Neural cell (in vitro differentiated cells): Measurements from ENCODE around the gene NFIA.

Experiments used
- CTCF ChIP-seq: fragments of 450-650 bp; IDR thresholded peaks from 2 replicates; pipeline ENCODE4 v1.5.1; 2014; ENCODE audit warnings: antibody characterized with exemption, mild to moderate bottlenecking, moderate library complexity; ENCODE audit not compliant: poor library complexity, severe bottlenecking
- EP300 ChIP-seq: fragments of 450-650 bp; conservative IDR thresholded peaks from 2 replicates; pipeline ENCODE4 v1.6.1; 2014; ENCODE audit warnings: antibody characterized with exemption, mild to moderate bottlenecking, moderate library complexity; ENCODE audit not compliant: poor library complexity, severe bottlenecking
- POLR2AphosphoS5 ChIP-seq: IDR thresholded peaks from 2 replicates; pipeline ENCODE4 v1.6.1; 2012
- SMC3 ChIP-seq: fragments of 450-650 bp; conservative IDR thresholded peaks from 2 replicates; pipeline ENCODE4 v1.6.1; 2014; ENCODE audit warnings: antibody characterized with exemption, mild to moderate bottlenecking, moderate library complexity; ENCODE audit not compliant: poor library complexity

DNA sequence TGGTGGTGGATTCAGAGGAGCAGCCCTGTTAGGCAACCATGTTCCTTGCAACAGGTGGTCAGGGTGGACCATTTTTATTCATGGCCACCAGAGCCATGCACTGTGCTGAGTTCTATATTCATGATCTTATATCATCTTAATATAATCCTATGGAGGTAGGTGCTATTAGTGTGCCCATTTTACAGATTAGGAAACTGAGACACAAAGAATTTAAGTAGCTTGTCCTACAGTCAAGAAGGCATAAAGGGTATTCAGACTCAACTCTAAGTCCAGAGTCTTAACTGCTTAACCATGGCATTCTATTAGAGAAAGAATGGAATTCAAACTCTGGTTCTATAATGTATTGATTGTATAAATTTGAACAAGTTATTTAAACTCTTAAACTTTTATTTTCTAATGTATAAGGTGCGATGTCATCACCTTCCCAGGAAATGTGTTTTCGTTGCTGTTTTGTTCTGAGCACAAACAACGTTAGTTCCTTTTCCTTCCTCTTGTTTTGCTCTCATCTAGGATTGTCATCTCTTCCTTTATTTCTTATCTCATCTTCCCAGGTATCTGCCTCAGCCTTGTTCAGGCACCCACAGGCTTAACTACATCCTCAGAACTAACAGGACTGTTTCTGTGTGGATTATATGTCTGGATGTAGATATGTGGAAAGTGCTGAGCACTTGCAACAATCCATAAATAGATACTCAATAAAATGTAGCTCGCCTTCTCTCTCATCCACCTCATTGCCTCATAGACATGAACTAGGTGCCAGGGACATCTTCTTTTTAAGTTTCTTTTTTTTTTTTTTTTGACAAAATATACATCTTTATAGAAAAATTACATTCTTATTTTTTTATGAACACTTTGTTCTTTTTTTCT, 207.1 kb downstream of the NFIA start:
- TF ChIP-seq CTCF: no peak
- no peak for TF ChIP-seq POLR2AphosphoS5
- TF ChIP-seq EP300: no peak
- no peak for TF ChIP-seq SMC3
